Astrocyte of the cerebellum (primary cell): ENCODE data around the gene RAX.

ENCODE experiments used
- DNase-seq: peaks from one replicate; pipeline ENCODE4 v3.0.0-alpha.2; 2011; ENCODE audit warnings: low read depth
- H3K4me3 ChIP-seq: 2 replicates; pipeline ENCODE4 v1.5.1; 2011; ENCODE audit warnings: mild to moderate bottlenecking, low read depth, low read length, moderate library complexity
- in situ Hi-C: cut with HindIII; loops from 2 replicates; pipeline ENCODE4 v1.10.0; 2017; ENCODE audit warnings: low sequenced_read_pairs
- TF ChIP-seq, protein P1 (sequence below): IDR thresholded peaks from 2 replicates; pipeline ENCODE4 v1.5.1; 2012; ENCODE audit warnings: low read length, low read depth, moderate library complexity, mild to moderate bottlenecking; ENCODE audit errors: missing control alignments

RAX gene

DNA sequence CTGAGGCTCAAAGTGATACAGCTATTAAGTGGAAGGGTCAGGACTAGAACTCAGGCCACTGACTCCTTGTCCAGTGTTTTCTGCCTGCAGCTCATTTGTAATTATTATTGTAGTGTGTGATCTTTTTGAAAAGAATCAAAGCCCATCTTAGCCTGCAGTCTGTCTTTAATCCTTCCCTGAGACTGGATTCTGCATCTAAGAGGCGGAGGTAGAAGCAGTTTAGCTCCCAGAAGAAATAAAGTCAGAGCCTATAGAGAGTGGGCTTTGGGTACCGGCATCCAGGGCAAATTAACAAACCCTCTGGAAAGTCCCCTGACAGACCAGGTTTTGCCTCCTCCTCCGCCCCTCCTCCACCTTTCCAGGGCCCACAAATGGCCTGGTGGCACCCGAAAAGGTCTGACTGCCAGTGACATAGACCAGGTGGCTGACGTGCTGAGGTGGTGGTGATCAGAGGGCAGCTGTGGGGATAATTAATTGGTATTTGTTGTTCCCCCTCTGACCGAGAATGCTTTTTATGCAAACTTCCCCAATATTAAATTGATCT is 2.2 kb upstream of the RAX start:
- in situ Hi-C loops, result no loop called here
- no peak for DNase-seq
- TF ChIP-seq, protein P1, sequence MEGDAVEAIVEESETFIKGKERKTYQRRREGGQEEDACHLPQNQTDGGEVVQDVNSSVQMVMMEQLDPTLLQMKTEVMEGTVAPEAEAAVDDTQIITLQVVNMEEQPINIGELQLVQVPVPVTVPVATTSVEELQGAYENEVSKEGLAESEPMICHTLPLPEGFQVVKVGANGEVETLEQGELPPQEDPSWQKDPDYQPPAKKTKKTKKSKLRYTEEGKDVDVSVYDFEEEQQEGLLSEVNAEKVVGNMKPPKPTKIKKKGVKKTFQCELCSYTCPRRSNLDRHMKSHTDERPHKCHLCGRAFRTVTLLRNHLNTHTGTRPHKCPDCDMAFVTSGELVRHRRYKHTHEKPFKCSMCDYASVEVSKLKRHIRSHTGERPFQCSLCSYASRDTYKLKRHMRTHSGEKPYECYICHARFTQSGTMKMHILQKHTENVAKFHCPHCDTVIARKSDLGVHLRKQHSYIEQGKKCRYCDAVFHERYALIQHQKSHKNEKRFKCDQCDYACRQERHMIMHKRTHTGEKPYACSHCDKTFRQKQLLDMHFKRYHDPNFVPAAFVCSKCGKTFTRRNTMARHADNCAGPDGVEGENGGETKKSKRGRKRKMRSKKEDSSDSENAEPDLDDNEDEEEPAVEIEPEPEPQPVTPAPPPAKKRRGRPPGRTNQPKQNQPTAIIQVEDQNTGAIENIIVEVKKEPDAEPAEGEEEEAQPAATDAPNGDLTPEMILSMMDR, result no peak
- no peak overlapping the region for H3K4me3 ChIP-seq

DNA sequence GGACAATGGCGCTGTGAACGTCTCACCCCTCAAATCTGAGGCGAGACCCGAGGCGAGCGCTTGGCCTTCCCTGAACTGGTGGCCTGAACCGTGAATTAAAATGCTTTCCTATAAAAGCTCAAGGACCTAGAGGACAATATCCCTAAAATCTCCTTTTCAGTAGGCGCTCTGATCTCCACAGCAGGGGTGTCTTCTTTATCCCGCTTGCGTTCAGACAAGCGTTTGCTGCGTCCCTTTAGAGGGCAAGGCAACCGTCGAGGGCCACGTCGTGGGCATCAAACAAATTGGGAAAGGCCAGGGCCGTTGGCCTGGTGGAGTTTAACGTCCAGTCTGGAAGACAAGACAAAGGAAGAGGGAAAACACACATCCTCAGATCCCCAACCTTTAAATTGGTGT is 1.3 kb upstream of the RAX start:
- DNase-seq, result no peak
- in situ Hi-C loops, result no loop called here
- TF ChIP-seq, protein P1, result no peak
- no peak overlapping the region for H3K4me3 ChIP-seq

GRCh38 chr18:59273759-59274532 is 692 bp upstream of the RAX start:
- in situ Hi-C loops, result no loop called here
- DNase-seq, result no peak
- TF ChIP-seq, protein P1, result no peak
- no peak overlapping the region for H3K4me3 ChIP-seq

GRCh38 chr18:59272221-59272888 is 899 bp downstream of the RAX start:
- in situ Hi-C loops, result no loop called here
- H3K4me3 ChIP-seq, result no peak overlapping the region
- TF ChIP-seq, protein P1, result no peak

DNA sequence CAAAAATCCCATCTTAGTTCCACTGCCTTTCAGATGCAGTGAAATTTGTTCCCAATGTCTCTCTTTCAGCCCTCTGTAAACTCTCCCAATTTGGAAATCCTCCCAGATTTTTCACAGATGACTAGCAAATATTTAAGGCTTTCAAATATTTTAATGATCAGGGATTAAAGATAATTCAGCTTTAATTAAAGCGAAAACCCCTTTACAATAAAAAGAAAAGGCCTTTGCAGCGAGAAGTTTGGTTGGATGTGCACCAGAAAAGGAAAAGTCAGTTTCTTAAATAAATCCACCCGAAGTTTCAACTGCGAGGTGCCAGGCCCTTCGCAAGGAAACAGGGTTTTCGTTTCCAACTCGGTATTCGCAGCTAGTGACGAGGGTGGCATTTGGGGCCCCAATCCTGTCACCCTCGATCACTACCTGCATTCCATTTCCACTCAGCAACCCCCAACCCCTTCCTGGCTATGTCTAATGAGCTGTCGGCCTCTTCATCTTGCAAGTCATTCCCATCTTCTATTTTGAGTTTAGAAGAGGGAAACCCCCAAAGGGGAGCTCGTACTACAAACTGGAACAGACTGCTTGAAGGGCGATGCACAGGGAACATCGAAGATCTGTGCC is 1.5 kb downstream of the RAX start:
- no peak overlapping the region for H3K4me3 ChIP-seq
- in situ Hi-C loops, result no loop called here
- DNase-seq, result no peak
- TF ChIP-seq, protein P1, result no peak

More at GRCh38 chr18:59272221-59272888, 899 bp downstream of the RAX start:
- DNase-seq, result no peak

DNA sequence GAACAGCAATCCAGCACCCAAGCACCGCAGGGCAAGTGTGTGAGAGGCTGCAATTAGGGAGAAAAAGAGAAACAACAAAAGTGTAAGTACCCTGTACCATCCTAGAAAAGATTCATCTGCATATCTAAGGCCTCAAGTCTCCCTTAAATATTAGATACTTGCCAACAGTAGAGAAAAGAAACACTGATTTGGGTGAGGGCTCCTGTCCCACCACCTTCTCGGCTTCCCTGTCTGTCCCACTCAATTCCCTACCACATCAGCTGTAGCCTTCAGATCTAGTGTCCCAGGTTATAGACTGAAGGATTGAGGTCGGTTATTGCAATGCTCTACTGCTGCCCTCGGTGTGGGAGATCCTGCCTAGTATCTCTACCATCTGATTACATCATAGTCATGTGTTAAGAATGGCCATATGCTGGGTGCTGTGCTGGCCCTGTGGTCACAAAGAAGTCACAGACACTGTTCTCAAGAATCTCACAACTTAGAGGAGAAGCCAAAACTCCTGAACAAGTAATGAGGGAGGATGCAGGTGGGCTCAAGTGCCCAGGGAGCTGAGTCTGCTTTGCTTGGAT is 2.5 kb downstream of the RAX start:
- in situ Hi-C loops, result no loop called here
- TF ChIP-seq, protein P1, result no peak
- no peak overlapping the region for H3K4me3 ChIP-seq
- no peak for DNase-seq
